IMR-90 (cell line): ENCODE results near the gene EXD2. TPM values are rescaled to one million over a fixed set of nuclear protein-coding genes. Genes with fewer than 3 reads are reported as not detected.
"Not testable (repeated sequence)": the region's sequence is repeated elsewhere in the genome, so short reads cannot be mapped to it uniquely, and the experiment has no call there.

Experiments used
- ATAC-seq: fragments of 200-7000 bp; cut with Tn5 transposase; 2 replicates; pipeline ENCODE4 v1.9.1; 2020; ENCODE audit warnings: low read depth, mild to moderate bottlenecking, moderate library complexity
- BruUV-seq: library from RNA; stranded (reverse); fragments of 400-500 nt; replicated peaks from 2 replicates; lab custom pipeline; 2021; lab: Mats Ljungman, UMichigan
- CTCF ChIA-PET: fragments of 300-600 bp; formaldehyde crosslinking; extraction: SDS; loops from one replicate; lab custom pipeline; 2021; ENCODE audit warnings: antibody characterized with exemption; lab: Yijun Ruan, JAX
- POLR2A ChIA-PET: fragments of 300-600 bp; sonication (Branson Sonifier 250); formaldehyde crosslinking; loops from one replicate; lab custom pipeline; 2022; ENCODE audit warnings: antibody characterized with exemption; ENCODE audit not compliant: unreplicated experiment; lab: Charles Lee
- DNase-seq: peaks from one replicate; pipeline ENCODE4 v3.0.0; 2013
- H2AFZ ChIP-seq: replicated peaks from 2 replicates; pipeline ENCODE3; 2013; ENCODE audit warnings: low read length, mild to moderate bottlenecking; ENCODE audit not compliant: poor library complexity
- H2AK5ac ChIP-seq: 2 replicates; pipeline ENCODE4 v1.6.1; 2013; ENCODE audit warnings: low read depth, low read length, inconsistent platforms
- H2AK9ac ChIP-seq: replicated peaks from 2 replicates; pipeline ENCODE3; 2013; ENCODE audit warnings: mild to moderate bottlenecking, low read depth, low read length, moderate library complexity; ENCODE audit not compliant: poor library complexity
- H2BK120ac ChIP-seq: 2 replicates; pipeline ENCODE4 v1.6.1; 2013; ENCODE audit warnings: low read depth, low read length, inconsistent platforms
- H2BK15ac ChIP-seq: 3 replicates; pipeline ENCODE4 v1.6.1; 2013; ENCODE audit warnings: low read depth, low read length, inconsistent platforms
- H2BK20ac ChIP-seq: 2 replicates; pipeline ENCODE4 v1.6.1; 2013; ENCODE audit warnings: low read depth, mild to moderate bottlenecking, inconsistent platforms, low read length, moderate library complexity
- H2BK5ac ChIP-seq: 2 replicates; pipeline ENCODE4 v1.6.1; 2013; ENCODE audit warnings: mild to moderate bottlenecking, low read depth, low read length, inconsistent platforms; ENCODE audit not compliant: poor library complexity, severe bottlenecking
- H3K14ac ChIP-seq: replicated peaks from 2 replicates; pipeline ENCODE4 v1.6.1; 2013; ENCODE audit warnings: low read depth, low read length, inconsistent platforms
- H3K18ac ChIP-seq: 2 replicates; pipeline ENCODE4 v1.6.1; 2013; ENCODE audit warnings: low read depth, low read length, control low read depth
- H3K23ac ChIP-seq: 2 replicates; pipeline ENCODE4 v1.6.1; 2013; ENCODE audit warnings: low read depth, low read length, inconsistent platforms
- H3K27ac ChIP-seq: 2 replicates; pipeline ENCODE4 v1.5.1; 2013; ENCODE audit warnings: mild to moderate bottlenecking, control low read depth, low read length; ENCODE audit not compliant: insufficient read depth
- H3K27me3 ChIP-seq: 2 replicates; pipeline ENCODE4 v1.6.1; 2013; ENCODE audit warnings: low read length; ENCODE audit not compliant: control insufficient read depth, insufficient read depth
- H3K36me3 ChIP-seq: 2 replicates; pipeline ENCODE4 v1.6.1; 2013; ENCODE audit warnings: low read length, mixed read lengths; ENCODE audit not compliant: control insufficient read depth, insufficient read depth
- H3K4ac ChIP-seq: 2 replicates; pipeline ENCODE4 v1.6.1; 2013; ENCODE audit warnings: low read depth, low read length, inconsistent platforms
- H3K4me1 ChIP-seq: 2 replicates; pipeline ENCODE4 v1.6.1; 2013; ENCODE audit warnings: low read length, mixed read lengths; ENCODE audit not compliant: control insufficient read depth, insufficient read depth
- H3K4me2 ChIP-seq: 2 replicates; pipeline ENCODE4 v1.6.1; 2013; ENCODE audit warnings: low read depth, mild to moderate bottlenecking, control low read depth, low read length, moderate library complexity
- H3K4me3 ChIP-seq: 2 replicates; pipeline ENCODE4 v1.5.1; 2013; ENCODE audit warnings: low read depth, mild to moderate bottlenecking, control low read depth, low read length, moderate library complexity; ENCODE audit not compliant: insufficient read depth
- H3K56ac ChIP-seq: 2 replicates; pipeline ENCODE4 v1.6.1; 2013; ENCODE audit warnings: low read length, inconsistent platforms; ENCODE audit not compliant: insufficient read depth; ENCODE audit errors: extremely low read depth
- H3K79me1 ChIP-seq, 2 experiments: 2 replicates each; pipeline ENCODE4 v1.6.1; 2013; ENCODE audit warnings: low read length in 2 of 2, inconsistent platforms in 1 of 2, low read depth in 1 of 2
- H3K9ac ChIP-seq: 2 replicates; pipeline ENCODE4 v1.6.1; 2013; ENCODE audit warnings: low read depth, low read length, control low read depth
- H3K9me1 ChIP-seq: 2 replicates; pipeline ENCODE4 v1.6.1; 2013; ENCODE audit warnings: low read length, inconsistent platforms; ENCODE audit not compliant: insufficient read depth
- H3K9me3 ChIP-seq: 2 replicates; pipeline ENCODE4 v1.6.1; 2013; ENCODE audit warnings: low read length; ENCODE audit not compliant: control insufficient read depth, insufficient read depth
- H4K20me1 ChIP-seq: 2 replicates; pipeline ENCODE4 v1.6.1; 2013; ENCODE audit warnings: low read length, inconsistent platforms; ENCODE audit not compliant: insufficient read depth
- H4K5ac ChIP-seq: 2 replicates; pipeline ENCODE4 v1.6.1; 2013; ENCODE audit warnings: mild to moderate bottlenecking, low read depth, low read length, control low read depth
- H4K8ac ChIP-seq, 2 experiments: 2 replicates each; pipeline ENCODE4 v1.6.1; 2013; ENCODE audit warnings: low read depth in 2 of 2, low read length in 2 of 2, control low read depth in 1 of 2, inconsistent platforms in 1 of 2
- H4K91ac ChIP-seq: 2 replicates; pipeline ENCODE4 v1.6.1; 2013; ENCODE audit warnings: low read depth, low read length, inconsistent platforms; ENCODE audit not compliant: insufficient read depth
- WGBS, 2 experiments: methylation state at CpG; one replicate each; pipeline versions ENCODE4 v1.1.5 to v1.1.7; 2013; ENCODE audit warnings: missing lambda C conversion rate in 2 of 2; ENCODE audit not compliant: insufficient read length in 1 of 2; ENCODE audit errors: extremely low coverage in 2 of 2; 5-methylcytosine and 5-hydroxymethylcytosine counted together
- dilution Hi-C: fragments of 300-500 bp; cut with HindIII; formaldehyde crosslinking; loops from one replicate; pipeline ENCODE4 v1.14.3; 2018; ENCODE audit warnings: low sequenced_read_pairs; ENCODE audit not compliant: unreplicated experiment
- in situ Hi-C: fragments of 300-500 bp; cut with MboI; formaldehyde crosslinking; loops from 3 replicates; pipeline ENCODE4 v1.14.3; 2019; ENCODE audit warnings: low sequenced_read_pairs, inconsistent platforms, mixed read lengths
- intact Hi-C: fragments of 100-400 bp; cut with micrococcal nuclease; formaldehyde crosslinking; loops from 2 replicates; pipeline ENCODE4 v1.10.0; 2022
- polyA plus RNA-seq, 3 experiments: library from polyadenylated mRNA; depleted of rRNA; stranded (reverse); fragments of >200 nt; gene quantifications; 2 replicates each; pipeline ENCODE4 v1.2.3, GENCODE V29; 2012; ENCODE audit warnings: low replicate concordance in 1 of 3
- total RNA-seq: library from RNA; depleted of rRNA; stranded (reverse); fragments of >200 nt; gene quantifications from 2 replicates; pipeline ENCODE4 v1.2.3, GENCODE V29; 2012

The EXD2 gene
- total and polyA plus RNA-seq, 2 of the 4 experiments (the other 2 are of a cell fraction) = 11.0 to 13.3 TPM

- H2AK9ac ChIP-seq, H3K27me3 ChIP-seq, BruUV-seq, H2BK120ac ChIP-seq, H4K8ac ChIP-seq, H3K23ac ChIP-seq, H2BK5ac ChIP-seq, ATAC-seq, H3K4me3 ChIP-seq, dilution Hi-C loops, H4K20me1 ChIP-seq, H2BK20ac ChIP-seq, H3K36me3 ChIP-seq, H3K9me3 ChIP-seq, H2BK15ac ChIP-seq, H3K56ac ChIP-seq, H3K79me1 ChIP-seq, DNase-seq, H3K18ac ChIP-seq, H3K27ac ChIP-seq, H3K4me1 ChIP-seq, H3K9me1 ChIP-seq, H2AK5ac ChIP-seq, H3K14ac ChIP-seq, H3K4ac ChIP-seq, H4K5ac ChIP-seq, in situ Hi-C loops, H2AFZ ChIP-seq, intact Hi-C loops, POLR2A ChIA-PET, H4K91ac ChIP-seq, H3K9ac ChIP-seq, CTCF ChIA-PET, H3K4me2 ChIP-seq: not testable (repeated sequence)
- WGBS, 2 experiments = no CpG with 5 or more reads among the region's 1 CpG
These were observed 8.7 kb upstream of the EXD2 start for GRCh38 chr14:69182580-69182979.
